ENCODE results near the gene ZBTB8A.
"Not testable (repeated sequence)": the region's sequence is repeated elsewhere in the genome, so short reads cannot be mapped to it uniquely, and the experiment has no call there.

Gene ZBTB8A

GRCh38 chr1:32536764-32537163 is 2.5 kb upstream of the ZBTB8A start:
- DNase-seq (ENCODE audit: low read depth, low spot score) = no peak

- no peak for DNase-seq (ENCODE audit: low read depth, low spot score)
Observed at GRCh38 chr1:32539584-32540571, 651 bp downstream of the ZBTB8A start.

GRCh38 chr1:32540605-32541004 is 1.4 kb downstream of the ZBTB8A start:
- no peak for DNase-seq (ENCODE audit: low read depth, low spot score)

- DNase-seq (ENCODE audit: low read depth, low spot score) = no peak
Observed at GRCh38 chr1:32541064-32541566, 1.9 kb downstream of the ZBTB8A start.

- DNase-seq (ENCODE audit: low read depth, low spot score) = no peak
Observed at GRCh38 chr1:32546611-32547010, 7.4 kb downstream of the ZBTB8A start.

- DNase-seq (ENCODE audit: low read depth, low spot score) = no peak
Observed at GRCh38 chr1:32549616-32550015, 10.4 kb downstream of the ZBTB8A start.

- no peak for DNase-seq (ENCODE audit: low read depth, low spot score)
Observed at GRCh38 chr1:32554288-32554687, 15.1 kb downstream of the ZBTB8A start.

- not testable (repeated sequence) for DNase-seq (ENCODE audit: low read depth, low spot score)
Observed at GRCh38 chr1:32557035-32557434, 17.8 kb downstream of the ZBTB8A start.

- no peak for DNase-seq (ENCODE audit: low read depth, low spot score)
Observed at GRCh38 chr1:32557812-32558211, 18.6 kb downstream of the ZBTB8A start.

- DNase-seq (ENCODE audit: low read depth, low spot score) = no peak
Observed at GRCh38 chr1:32568929-32569328, 29.7 kb downstream of the ZBTB8A start.

GRCh38 chr1:32580348-32581017 is 41.3 kb downstream of the ZBTB8A start:
- DNase-seq (ENCODE audit: low read depth, low spot score) = no peak

- DNase-seq (ENCODE audit: low read depth, low spot score) = no peak
Observed at GRCh38 chr1:32592943-32593342, 53.7 kb downstream of the ZBTB8A start.

GRCh38 chr1:32600034-32600433 is 60.8 kb downstream of the ZBTB8A start:
- DNase-seq (ENCODE audit: low read depth, low spot score) = no peak

GRCh38 chr1:32605711-32606424 is 66.6 kb downstream of the ZBTB8A start:
- no peak for DNase-seq (ENCODE audit: low read depth, low spot score)

GRCh38 chr1:32606565-32607371 is 67.5 kb downstream of the ZBTB8A start:
- DNase-seq (ENCODE audit: low read depth, low spot score) = no peak

GRCh38 chr1:32609180-32609579 is 70.0 kb downstream of the ZBTB8A start:
- DNase-seq (ENCODE audit: low read depth, low spot score) = no peak

- DNase-seq (ENCODE audit: low read depth, low spot score) = no peak
Observed at GRCh38 chr1:32611859-32612188, 72.6 kb downstream of the ZBTB8A start.

- DNase-seq (ENCODE audit: low read depth, low spot score) = peak; percentile 60
Observed at GRCh38 chr1:32612189-32612881, 73.1 kb downstream of the ZBTB8A start.

GRCh38 chr1:32613472-32613871 is 74.2 kb downstream of the ZBTB8A start:
- no peak for DNase-seq (ENCODE audit: low read depth, low spot score)

- no peak for DNase-seq (ENCODE audit: low read depth, low spot score)
Observed at GRCh38 chr1:32618673-32619221, 79.5 kb downstream of the ZBTB8A start.

Measured in iPS DF 19.7 (cell line).